Esophagus muscularis mucosa (tissue), 4 donors: Measurements from ENCODE around the gene RIC3. TPM values are rescaled to one million over a fixed set of nuclear protein-coding genes. Genes with fewer than 3 reads are reported as not detected.
A peak's percentile ranks its signal among the peaks of the same experiment; 100 is the strongest.

Experiments used
- DNase-seq: peaks from one replicate; pipeline ENCODE4 v3.0.0-alpha.2; 2017; ENCODE audit errors: extremely low spot score
- H3K27ac ChIP-seq, 4 donors: fragments of 200-600 bp; sonication (generic); replicated peaks in 1 of 4; 1 replicate in 3 of 4; 2 replicates in 1 of 4; pipeline ENCODE4 v1.5.1; 2016 to 2019; ENCODE audit warnings: mild to moderate bottlenecking in 1 of 4
- H3K27me3 ChIP-seq, 4 donors: fragments of 200-600 bp; sonication (generic); one replicate each; pipeline versions ENCODE4 v1.5.1 to v1.6.0; 2016 to 2019
- H3K36me3 ChIP-seq, 4 donors: fragments of 200-600 bp; sonication (generic); one replicate each; pipeline ENCODE4 v1.5.1; 2016 to 2019
- H3K4me1 ChIP-seq, 4 donors: fragments of 200-600 bp; sonication (generic); one replicate each; pipeline ENCODE4 v1.5.1; 2016 to 2019
- H3K4me3 ChIP-seq, 4 donors: fragments of 200-600 bp; sonication (generic); 1 replicate in 2 of 4; 2 replicates in 2 of 4; pipeline ENCODE4 v1.5.1; 2016 to 2019; ENCODE audit warnings: mild to moderate bottlenecking in 4 of 4, moderate library complexity in 1 of 4
- H3K9me3 ChIP-seq, 4 donors: fragments of 200-600 bp; sonication (generic); 1 replicate in 3 of 4; 2 replicates in 1 of 4; pipeline ENCODE4 v1.5.1; 2016 to 2019
- EP300 ChIP-seq: sonication (generic); formaldehyde crosslinking; IDR thresholded peaks from one replicate; pipeline ENCODE4 v1.6.1; 2017; ENCODE audit warnings: antibody characterized with exemption
- POLR2A ChIP-seq: fragments of 450-650 bp; IDR thresholded peaks from one replicate; pipeline ENCODE4 v1.6.1; 2017; ENCODE audit warnings: antibody characterized with exemption, moderate library complexity, mild to moderate bottlenecking, low read depth
- POLR2AphosphoS5 ChIP-seq, 2 donors: sonication (generic); formaldehyde crosslinking; IDR thresholded peaks; one replicate each; pipeline ENCODE4 v1.6.1; 2017; ENCODE audit warnings: antibody characterized with exemption in 2 of 2
- WGBS: methylation state at CpG from one replicate; pipeline ENCODE4 v1.1.5; 2018; 5-methylcytosine and 5-hydroxymethylcytosine counted together
- intact Hi-C: fragments of 100-400 bp; cut with DNase I; formaldehyde crosslinking; loops from one replicate; pipeline ENCODE4 v1.15.1; 2023
- total RNA-seq, 4 donors: library from RNA; depleted of rRNA; stranded (reverse); fragments of >200 nt; gene quantifications; one replicate each; pipeline versions ENCODE4 v1.1.0 to v1.2.1, GENCODE V29; 2016
- TF ChIP-seq, protein P1 (sequence below), 3 experiments: fragments of 200-600 bp in 2 of 3; fragments of 450-650 bp in 1 of 3; sonication (generic) in 2 of 3; IDR thresholded peaks; one replicate each; pipeline ENCODE4 v1.5.1; 2017 to 2019; ENCODE audit warnings: antibody characterized with exemption in 3 of 3, mild to moderate bottlenecking in 2 of 3, moderate library complexity in 1 of 3

RIC3 gene
- total RNA-seq, 4 donors from 2014 or later = 12.8 to 19.9 (median 17.1) TPM

DNA sequence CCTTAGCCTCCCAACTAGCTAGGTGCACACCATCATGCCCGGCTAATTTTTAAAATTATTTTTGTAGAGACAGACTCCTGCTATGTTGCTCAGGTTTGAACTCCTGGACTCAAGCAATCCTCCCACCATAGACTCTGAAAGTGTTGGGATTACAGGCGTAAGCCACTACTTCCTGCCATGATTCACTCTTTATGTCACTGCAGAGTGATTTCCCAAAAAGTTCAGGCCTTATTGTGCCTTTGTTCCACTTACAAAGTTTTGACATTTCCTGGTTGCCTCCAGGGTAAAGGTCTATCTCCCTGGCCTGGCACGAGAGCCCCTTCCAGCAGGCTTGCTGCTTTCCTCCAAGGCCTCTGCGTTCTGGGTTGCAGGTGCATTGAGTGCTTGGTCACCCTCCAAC, 44.6 kb upstream of the RIC3 start:
- Histone ChIP-seq H3K9me3 (no peaks in the 10 kb centered on the region), H3K27ac (no peak overlapping the region), H3K27me3 (peaks cover 0 to 11% (median 0%) of the 10 kb centered on the region in 4 donors), H3K36me3 (no peaks in the 10 kb centered on the region), H3K4me3 (no peak overlapping the region), H3K4me1 (no peaks in the 10 kb centered on the region)
- intact Hi-C loops = no loop called here
- WGBS = 81% methylated on average over 4 of the region's 4 CpGs
- TF ChIP-seq POLR2AphosphoS5 (IDR thresholded peaks at IDR 0.05) (no peak), POLR2A (no peak), EP300 (no peak)
- TF ChIP-seq, protein P1, sequence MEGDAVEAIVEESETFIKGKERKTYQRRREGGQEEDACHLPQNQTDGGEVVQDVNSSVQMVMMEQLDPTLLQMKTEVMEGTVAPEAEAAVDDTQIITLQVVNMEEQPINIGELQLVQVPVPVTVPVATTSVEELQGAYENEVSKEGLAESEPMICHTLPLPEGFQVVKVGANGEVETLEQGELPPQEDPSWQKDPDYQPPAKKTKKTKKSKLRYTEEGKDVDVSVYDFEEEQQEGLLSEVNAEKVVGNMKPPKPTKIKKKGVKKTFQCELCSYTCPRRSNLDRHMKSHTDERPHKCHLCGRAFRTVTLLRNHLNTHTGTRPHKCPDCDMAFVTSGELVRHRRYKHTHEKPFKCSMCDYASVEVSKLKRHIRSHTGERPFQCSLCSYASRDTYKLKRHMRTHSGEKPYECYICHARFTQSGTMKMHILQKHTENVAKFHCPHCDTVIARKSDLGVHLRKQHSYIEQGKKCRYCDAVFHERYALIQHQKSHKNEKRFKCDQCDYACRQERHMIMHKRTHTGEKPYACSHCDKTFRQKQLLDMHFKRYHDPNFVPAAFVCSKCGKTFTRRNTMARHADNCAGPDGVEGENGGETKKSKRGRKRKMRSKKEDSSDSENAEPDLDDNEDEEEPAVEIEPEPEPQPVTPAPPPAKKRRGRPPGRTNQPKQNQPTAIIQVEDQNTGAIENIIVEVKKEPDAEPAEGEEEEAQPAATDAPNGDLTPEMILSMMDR (IDR thresholded peaks at IDR 0.05) = no peak
- no peak for DNase-seq

DNA sequence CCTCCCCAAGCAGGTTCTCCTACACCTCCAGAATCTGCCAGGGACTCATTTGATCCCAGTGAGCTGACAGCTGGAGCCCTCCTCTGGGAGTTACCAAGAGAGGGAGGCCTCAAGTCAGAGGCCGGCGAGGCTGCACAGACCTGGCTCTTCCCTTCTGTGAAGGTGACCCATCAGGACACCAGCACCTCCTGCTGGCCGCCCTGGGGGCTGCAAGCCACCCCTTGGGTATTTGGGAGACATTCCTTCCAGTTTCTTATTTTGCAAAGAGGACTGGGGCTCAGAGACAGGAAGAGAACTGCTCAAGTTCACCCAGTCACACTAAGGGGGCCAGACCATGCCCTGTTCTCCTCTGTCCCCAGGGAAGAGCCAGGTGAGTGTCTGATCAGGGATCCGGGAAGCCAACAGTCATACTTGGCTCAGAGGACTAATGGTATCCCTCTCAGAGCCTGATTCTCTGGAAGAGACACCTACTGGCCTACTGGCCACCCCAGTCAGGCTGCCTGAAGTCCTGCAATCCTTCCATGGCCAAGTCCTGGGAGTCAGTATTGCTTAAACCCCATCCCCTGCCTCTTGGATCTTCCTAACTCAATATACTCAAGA, 40.5 kb upstream of the RIC3 start:
- Histone ChIP-seq H3K27me3 (peaks cover 0 to 26% (median 0%) of the 10 kb centered on the region in 4 donors), H3K4me3 (no peak overlapping the region), H3K4me1 (peaks cover 0 to 12% (median 3%) of the 10 kb centered on the region in 4 donors), H3K9me3 (no peaks in the 10 kb centered on the region), H3K27ac (no peak overlapping the region), H3K36me3 (no peaks in the 10 kb centered on the region)
- no peak for DNase-seq
- 17% methylated on average over 1 of the region's 4 CpGs for WGBS
- intact Hi-C loops = no loop called here
- TF ChIP-seq POLR2A = no peak
- TF ChIP-seq, protein P1 (IDR thresholded peaks at IDR 0.05) = peak in 2 of 3 experiments; percentile 10 to 31

DNA sequence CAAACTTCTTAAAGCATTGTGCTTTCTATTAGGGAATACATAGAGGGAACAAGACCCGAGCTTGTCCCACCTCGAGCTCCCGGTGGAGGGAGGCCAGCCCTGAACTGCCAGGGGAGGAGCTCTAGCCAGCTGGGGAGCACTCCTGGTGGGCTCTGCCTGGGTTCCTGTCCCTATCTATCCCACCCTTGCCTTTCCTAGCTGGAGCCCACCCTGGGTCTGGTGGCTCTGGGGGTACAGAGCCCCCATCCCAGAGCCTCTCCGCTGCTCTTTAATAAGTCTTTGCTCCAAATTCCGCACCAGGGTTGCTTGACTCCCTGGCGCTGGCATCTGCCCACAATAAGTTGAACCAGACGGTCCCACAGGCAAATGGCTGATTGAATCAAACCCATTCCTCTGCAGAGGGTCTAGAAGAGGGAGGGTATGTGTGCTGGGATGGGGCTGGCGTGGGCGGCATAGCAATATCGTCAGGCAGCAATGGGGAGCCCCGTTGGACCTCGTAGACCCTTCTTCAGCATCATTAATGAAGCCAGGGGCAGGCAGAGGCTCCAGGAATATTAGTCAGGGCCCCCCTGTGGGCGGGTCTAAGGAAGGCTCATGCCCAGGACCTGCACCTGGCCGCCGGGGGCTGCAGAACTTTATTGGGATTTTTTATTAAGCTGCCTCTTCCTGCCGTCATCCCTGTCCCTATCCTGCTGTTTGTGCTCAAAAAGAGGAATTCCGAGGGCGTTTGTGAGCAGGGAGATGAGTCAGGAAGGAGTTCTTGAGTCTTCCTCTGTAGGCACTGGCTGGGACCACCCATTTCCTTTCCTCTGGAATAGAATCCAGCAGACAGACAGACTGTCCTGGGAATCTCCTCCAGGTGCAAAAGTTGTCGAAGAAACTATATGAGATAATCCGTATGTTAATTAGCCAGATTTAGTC, 38.5 kb upstream of the RIC3 start:
- Histone ChIP-seq H3K27me3 (peaks cover 0 to 26% (median 0%) of the 10 kb centered on the region in 4 donors), H3K4me1 (peaks cover 0 to 12% (median 3%) of the 10 kb centered on the region in 4 donors), H3K36me3 (no peaks in the 10 kb centered on the region), H3K9me3 (no peaks in the 10 kb centered on the region), H3K4me3 (peak overlapping the region in 1 of 4 donors; percentile 6), H3K27ac (peak overlapping the region; percentile 33 to 53 (median 45))
- no peak for DNase-seq
- 47% methylated on average over 19 of the region's 20 CpGs for WGBS
- TF ChIP-seq POLR2A = no peak
- TF ChIP-seq EP300 = no peak
- TF ChIP-seq, protein P1 (IDR thresholded peaks at IDR 0.05) = no peak
- TF ChIP-seq POLR2AphosphoS5 (IDR thresholded peaks at IDR 0.05) = no peak
- intact Hi-C loops = no loop called here

DNA sequence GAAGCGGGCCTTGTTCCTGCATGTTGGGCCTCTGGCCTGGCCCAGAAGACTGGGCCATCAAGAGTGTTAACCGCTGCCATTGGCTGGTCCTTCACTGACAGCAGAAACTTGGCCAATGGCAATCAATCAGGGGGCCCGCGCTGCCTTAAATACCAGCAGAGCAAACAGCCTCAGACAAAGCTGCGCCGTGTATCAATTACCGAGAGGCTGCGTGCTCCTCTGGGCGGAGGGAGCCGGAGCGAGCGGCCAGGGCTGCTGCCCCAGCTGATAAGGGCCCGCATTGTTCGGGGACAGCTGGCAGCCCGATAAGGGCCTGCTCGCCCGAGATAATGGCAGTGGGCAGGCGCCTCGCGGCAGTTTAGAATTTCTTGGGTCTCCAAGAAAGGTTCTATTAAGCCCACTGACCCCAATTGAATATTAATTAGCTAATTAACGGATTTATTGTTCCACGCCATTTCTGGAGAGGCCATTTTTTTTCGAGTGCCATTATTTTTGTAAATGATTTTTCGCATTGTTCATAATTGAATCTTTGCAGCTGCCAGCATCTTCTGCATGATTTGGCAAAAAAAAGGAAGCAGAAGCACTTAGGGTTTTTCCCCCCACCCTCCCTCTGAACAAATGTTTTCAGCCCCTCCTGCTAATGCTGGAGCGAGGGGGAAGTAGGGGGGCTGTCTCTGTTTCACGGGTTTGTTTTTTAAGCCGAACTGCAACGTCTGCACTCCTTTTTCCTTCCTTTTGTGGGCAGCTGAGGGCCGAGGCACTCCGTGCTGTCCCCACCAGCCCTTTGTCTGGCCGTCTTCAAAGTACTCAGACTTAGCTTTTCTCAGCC, 37.6 kb upstream of the RIC3 start:
- peaks cover 0 to 26% (median 0%) of the 10 kb centered on the region in 4 donors for H3K27me3 ChIP-seq
- intact Hi-C loops = no loop called here
- peak overlapping the region in 1 of 4 donors; percentile 6 for H3K4me3 ChIP-seq
- TF ChIP-seq POLR2AphosphoS5 (IDR thresholded peaks at IDR 0.05) (no peak), EP300 (no peak), POLR2A (no peak)
- TF ChIP-seq, protein P1 (IDR thresholded peaks at IDR 0.05) = no peak
- H3K4me1 ChIP-seq = peaks cover 0 to 12% (median 3%) of the 10 kb centered on the region in 4 donors
- DNase-seq = no peak
- no peaks in the 10 kb centered on the region for H3K9me3 ChIP-seq
- 52% methylated on average over 21 of the region's 31 CpGs for WGBS
- no peaks in the 10 kb centered on the region for H3K36me3 ChIP-seq
- H3K27ac ChIP-seq = peak overlapping the region; percentile 33 to 53 (median 47)
